Loucy (cell line): ENCODE data around the gene TMEM245.
"Not testable (repeated sequence)": the region's sequence is repeated elsewhere in the genome, so short reads cannot be mapped to it uniquely, and the experiment has no call there.

Experiments
- H2AFZ ChIP-seq: fragments of 200-600 bp; sonication (generic); 2 replicates; pipeline ENCODE4 v1.6.0; 2016; ENCODE audit warnings: antibody characterized with exemption, mild to moderate bottlenecking, low read length, moderate library complexity
- H3F3A ChIP-seq: fragments of 200-600 bp; 2 replicates; pipeline ENCODE4 v1.6.0; 2016; ENCODE audit warnings: antibody characterized with exemption, low read depth, mild to moderate bottlenecking
- H3K27me3 ChIP-seq: fragments of 200-600 bp; sonication (generic); 2 replicates; pipeline ENCODE4 v1.6.1; 2014; ENCODE audit warnings: low read length, mild to moderate bottlenecking; ENCODE audit not compliant: insufficient read depth, poor library complexity, severe bottlenecking
- H3K36me3 ChIP-seq: fragments of 200-600 bp; sonication (generic); 2 replicates; pipeline ENCODE4 v1.6.1; 2016; ENCODE audit warnings: low read length; ENCODE audit not compliant: insufficient read depth
- H3K4me1 ChIP-seq: fragments of 200-600 bp; sonication (generic); 2 replicates; pipeline ENCODE4 v1.5.1; 2014; ENCODE audit warnings: low read length, mild to moderate bottlenecking; ENCODE audit not compliant: insufficient read depth, poor library complexity, severe bottlenecking
- H3K4me2 ChIP-seq: fragments of 200-600 bp; sonication (generic); 2 replicates; pipeline ENCODE4 v1.6.0; 2014; ENCODE audit warnings: antibody characterized with exemption, low read length, low read depth, mild to moderate bottlenecking; ENCODE audit not compliant: poor library complexity, severe bottlenecking
- H3K4me3 ChIP-seq: fragments of 200-600 bp; sonication (generic); 2 replicates; pipeline ENCODE4 v1.5.1; 2014; ENCODE audit warnings: low read length, mild to moderate bottlenecking, mixed read lengths; ENCODE audit not compliant: poor library complexity, severe bottlenecking
- H3K79me2 ChIP-seq: fragments of 200-600 bp; sonication (generic); 2 replicates; pipeline ENCODE4 v1.6.1; 2014; ENCODE audit warnings: low read length; ENCODE audit not compliant: insufficient read depth
- H3K9ac ChIP-seq: fragments of 200-600 bp; sonication (generic); 2 replicates; pipeline ENCODE4 v1.6.0; 2014; ENCODE audit warnings: mild to moderate bottlenecking, low read depth, low read length, moderate library complexity; ENCODE audit not compliant: poor library complexity, severe bottlenecking
- H3K9me2 ChIP-seq: fragments of 200-600 bp; sonication (generic); replicated peaks from 2 replicates; pipeline ENCODE4 v1.6.1; 2016; ENCODE audit warnings: low read depth, low read length, mixed read lengths
- H3K9me3 ChIP-seq: fragments of 200-600 bp; sonication (generic); 2 replicates; pipeline ENCODE4 v1.6.1; 2014; ENCODE audit warnings: mild to moderate bottlenecking, antibody characterized with exemption, low read length, low read depth; ENCODE audit not compliant: insufficient read depth
- H4K20me1 ChIP-seq: fragments of 200-600 bp; sonication (generic); 2 replicates; pipeline ENCODE4 v1.6.0; 2014; ENCODE audit warnings: antibody characterized with exemption, low read length, mild to moderate bottlenecking; ENCODE audit not compliant: insufficient read depth, poor library complexity, severe bottlenecking
- CTCF ChIP-seq: fragments of 200-600 bp; sonication (generic); conservative IDR thresholded peaks from 2 replicates; pipeline ENCODE4 v1.5.1; 2014; ENCODE audit warnings: mild to moderate bottlenecking, antibody characterized with exemption, low read length
- EZH2phosphoT487 ChIP-seq: fragments of 200-600 bp; IDR thresholded peaks from 2 replicates; pipeline ENCODE4 v1.6.1; 2018; ENCODE audit warnings: antibody characterized with exemption, mild to moderate bottlenecking, moderate library complexity, borderline replicate concordance

The TMEM245 gene

GRCh38 chr9:108973895-108974294 lies 145.9 kb downstream of the TMEM245 start:
- Histone ChIP-seq H3K27me3 (no peaks in the 10 kb centered on the region), H3K9me2 (no peaks in the 10 kb centered on the region), H4K20me1 (no peaks in the 10 kb centered on the region), H3K9me3 (no peaks in the 10 kb centered on the region; the same call in 1 of the 2 replicates), H3K36me3 (peaks cover 3% of the 10 kb centered on the region; the same call in 1 of the 2 replicates), H3K79me2 (no peaks in the 10 kb centered on the region), H3K9ac (no peak overlapping the region), H2AFZ (no peak overlapping the region), H3K4me3 (no peak overlapping the region), H3F3A (no peaks in the 10 kb centered on the region), H3K4me2 (no peak overlapping the region), H3K4me1 (no peaks in the 10 kb centered on the region)
- TF ChIP-seq EZH2phosphoT487 (no peak), CTCF (no peak)

- Histone ChIP-seq H3K27me3 (no peaks in the 10 kb centered on the region), H3K79me2 (no peaks in the 10 kb centered on the region), H3K9me3 (no peaks in the 10 kb centered on the region; the same call in 1 of the 2 replicates), H3K9me2 (no peaks in the 10 kb centered on the region), H3F3A (no peaks in the 10 kb centered on the region), H3K4me1 (no peaks in the 10 kb centered on the region), H3K4me2 (no peak overlapping the region), H2AFZ (no peak overlapping the region), H3K36me3 (peaks cover 3% of the 10 kb centered on the region; the same call in 1 of the 2 replicates), H4K20me1 (no peaks in the 10 kb centered on the region), H3K4me3 (no peak overlapping the region), H3K9ac (no peak overlapping the region)
- TF ChIP-seq CTCF (no peak), EZH2phosphoT487 (no peak)
Measured at GRCh38 chr9:108972626-108973209, 147.0 kb downstream of the TMEM245 start.

- no peak overlapping the region for H3K4me2 ChIP-seq
- peaks cover 3% of the 10 kb centered on the region; the same call in 1 of the 2 replicates for H3K36me3 ChIP-seq
- H3F3A ChIP-seq: no peaks in the 10 kb centered on the region
Measured at GRCh38 chr9:108972186-108972585, 147.6 kb downstream of the TMEM245 start.

GRCh38 chr9:108971392-108971791 lies 148.4 kb downstream of the TMEM245 start:
- not testable (repeated sequence) for H3K4me1 ChIP-seq, H2AFZ ChIP-seq, H3K9me3 ChIP-seq, H4K20me1 ChIP-seq, H3K4me3 ChIP-seq, H3K4me2 ChIP-seq, H3F3A ChIP-seq, H3K9ac ChIP-seq, H3K36me3 ChIP-seq, H3K79me2 ChIP-seq, H3K9me2 ChIP-seq, H3K27me3 ChIP-seq

More at GRCh38 chr9:108972186-108972585, 147.6 kb downstream of the TMEM245 start:
- Histone ChIP-seq H3K9me3 (no peaks in the 10 kb centered on the region; the same call in 1 of the 2 replicates), H3K9ac (no peak overlapping the region), H3K27me3 (no peaks in the 10 kb centered on the region), H4K20me1 (no peaks in the 10 kb centered on the region), H2AFZ (no peak overlapping the region), H3K9me2 (no peaks in the 10 kb centered on the region), H3K4me3 (no peak overlapping the region), H3K79me2 (no peaks in the 10 kb centered on the region), H3K4me1 (no peaks in the 10 kb centered on the region)
- TF ChIP-seq EZH2phosphoT487 (no peak), CTCF (no peak)
